H1 (cell line): Measurements from ENCODE around the gene TFCP2L1. TPM values are rescaled to one million over a fixed set of nuclear protein-coding genes. Genes with fewer than 3 reads are reported as not detected.

ENCODE experiments used
- CTCF ChIA-PET: fragments of 300-600 bp; sonication (Branson Sonifier 250); formaldehyde crosslinking; loops from one replicate; lab custom pipeline; 2021; ENCODE audit not compliant: partially characterized antibody; lab: Charles Lee
- POLR2A ChIA-PET: fragments of 300-600 bp; sonication (Branson Sonifier 250); formaldehyde crosslinking; loops from one replicate; lab custom pipeline; 2021; ENCODE audit warnings: inconsistent platforms; ENCODE audit not compliant: partially characterized antibody; lab: Charles Lee
- DNase-seq, 2 experiments: peaks; one replicate each; pipeline versions ENCODE4 v3.0.0 to v3.0.0-alpha.2; 2010 to 2022; ENCODE audit warnings: low spot score in 2 of 2, low read depth in 1 of 2, mixed read lengths in 1 of 2
- FAIRE-seq: peaks from 2 replicates; lab custom pipeline; 2011; peaks lifted over from hg19 to GRCh38; lab: Jason Lieb, UNC
- H2AFZ ChIP-seq: 2 replicates; pipeline ENCODE4 v1.8.1; 2012; ENCODE audit warnings: low read length, inconsistent platforms
- H2AK5ac ChIP-seq: 2 replicates; pipeline ENCODE4 v1.6.1; 2013; ENCODE audit warnings: low read depth, low read length
- H2BK120ac ChIP-seq: replicated peaks from 2 replicates; pipeline ENCODE3; 2013; ENCODE audit warnings: low read depth, low read length, inconsistent platforms
- H2BK12ac ChIP-seq: 2 replicates; pipeline ENCODE4 v1.6.1; 2013; ENCODE audit warnings: low read depth, low read length
- H2BK15ac ChIP-seq: 2 replicates; pipeline ENCODE4 v1.6.1; 2013; ENCODE audit warnings: low read length
- H2BK20ac ChIP-seq: 2 replicates; pipeline ENCODE4 v1.6.1; 2013; ENCODE audit warnings: low read length
- H2BK5ac ChIP-seq: 2 replicates; pipeline ENCODE4 v1.6.1; 2013; ENCODE audit warnings: low read depth, low read length
- H3K14ac ChIP-seq: 2 replicates; pipeline ENCODE4 v1.6.1; 2013; ENCODE audit warnings: inconsistent platforms; ENCODE audit not compliant: insufficient read length
- H3K18ac ChIP-seq: 2 replicates; pipeline ENCODE4 v1.6.1; 2013; ENCODE audit warnings: low read length; ENCODE audit errors: extremely low read depth
- H3K23ac ChIP-seq: 2 replicates; pipeline ENCODE4 v1.6.1; 2013; ENCODE audit warnings: inconsistent platforms; ENCODE audit not compliant: insufficient read length
- H3K23me2 ChIP-seq: 2 replicates; pipeline ENCODE4 v1.6.1; 2013; ENCODE audit warnings: low read depth, low read length
- H3K27ac ChIP-seq: 2 replicates; pipeline ENCODE4 v1.6.1; 2011; ENCODE audit warnings: low read depth, low read length, inconsistent platforms
- H3K27me3 ChIP-seq, 4 experiments: replicated peaks in 1 of 4; 1 replicate in 1 of 4; 2 replicates in 3 of 4; pipeline versions ENCODE4 v1.6.1 to v1.8.1; 2011 to 2013; ENCODE audit warnings: low read length in 3 of 4, mild to moderate bottlenecking in 3 of 4, inconsistent platforms in 2 of 4, mixed read lengths in 2 of 4, moderate library complexity in 1 of 4; ENCODE audit not compliant: control insufficient read depth in 3 of 4, insufficient read depth in 3 of 4; ENCODE audit errors: extremely low read depth in 1 of 4
- H3K36me3 ChIP-seq, 4 experiments: 2 replicates each; pipeline versions ENCODE4 v1.6.1 to v1.8.1; 2011 to 2013; ENCODE audit warnings: mild to moderate bottlenecking in 4 of 4, low read length in 3 of 4, moderate library complexity in 2 of 4, control low read depth in 1 of 4, inconsistent platforms in 1 of 4; ENCODE audit not compliant: insufficient read depth in 4 of 4, control insufficient read depth in 2 of 4
- H3K4ac ChIP-seq: replicated peaks from 2 replicates; pipeline ENCODE3; 2013; ENCODE audit warnings: low read length, low read depth, mixed read lengths, inconsistent platforms; ENCODE audit not compliant: insufficient read length
- H3K4me1 ChIP-seq, 4 experiments: replicated peaks in 1 of 4; 1 replicate in 1 of 4; 2 replicates in 3 of 4; pipeline versions ENCODE4 v1.6.1 to v1.8.1; 2011 to 2013; ENCODE audit warnings: low read length in 3 of 4, inconsistent platforms in 2 of 4, mixed read lengths in 1 of 4; ENCODE audit not compliant: insufficient read depth in 4 of 4, control insufficient read depth in 3 of 4
- H3K4me2 ChIP-seq, 2 experiments: 2 replicates each; pipeline versions ENCODE4 v1.6.1 to v1.8.1; 2011 to 2013; ENCODE audit warnings: low read depth in 2 of 2, low read length in 2 of 2, control low read depth in 1 of 2, inconsistent platforms in 1 of 2, mild to moderate bottlenecking in 1 of 2; ENCODE audit not compliant: insufficient read depth in 1 of 2
- H3K4me3 ChIP-seq, 4 experiments: fragments of 200-600, 300-600 bp in 1 of 4; sonication (generic), shearing (Covaris generic), sonication (Bioruptor Twin) in 1 of 4; 2 replicates each; pipeline versions ENCODE4 v1.5.1 to v1.8.1; 2011 to 2016; ENCODE audit warnings: low read length in 4 of 4, low read depth in 3 of 4, control low read depth in 2 of 4, inconsistent platforms in 2 of 4, mild to moderate bottlenecking in 2 of 4, mixed read lengths in 1 of 4, moderate library complexity in 1 of 4; ENCODE audit not compliant: insufficient read depth in 2 of 4; ENCODE audit errors: extremely low read depth in 1 of 4
- H3K56ac ChIP-seq: replicated peaks from 2 replicates; pipeline ENCODE3; 2013; ENCODE audit warnings: low read depth, mild to moderate bottlenecking, mixed read lengths, low read length, inconsistent platforms; ENCODE audit not compliant: insufficient read length
- H3K79me1 ChIP-seq: 2 replicates; pipeline ENCODE4 v1.6.1; 2013; ENCODE audit warnings: low read depth, low read length, control low read depth
- H3K79me2 ChIP-seq, 2 experiments: 2 replicates each; pipeline versions ENCODE4 v1.6.1 to v1.8.1; 2012 to 2013; ENCODE audit warnings: low read length in 2 of 2, mild to moderate bottlenecking in 2 of 2, inconsistent platforms in 1 of 2; ENCODE audit not compliant: insufficient read depth in 2 of 2, control insufficient read depth in 1 of 2
- H3K9ac ChIP-seq, 4 experiments: replicated peaks in 1 of 4; 1 replicate in 1 of 4; 2 replicates in 3 of 4; pipeline versions ENCODE4 v1.6.1 to v1.8.1; 2011 to 2013; ENCODE audit warnings: low read depth in 3 of 4, low read length in 3 of 4, control low read depth in 2 of 4, mild to moderate bottlenecking in 2 of 4, moderate library complexity in 2 of 4, inconsistent platforms in 1 of 4; ENCODE audit errors: extremely low read depth in 1 of 4
- H3K9me3 ChIP-seq, 2 experiments: 2 replicates each; pipeline versions ENCODE4 v1.6.1 to v1.8.1; 2012 to 2013; ENCODE audit warnings: mild to moderate bottlenecking in 2 of 2, moderate library complexity in 2 of 2, control low read depth in 1 of 2, inconsistent platforms in 1 of 2, low read depth in 1 of 2, low read length in 1 of 2, mixed read lengths in 1 of 2; ENCODE audit not compliant: insufficient read depth in 2 of 2
- H4K20me1 ChIP-seq, 2 experiments: replicated peaks in 1 of 2; 2 replicates each; pipeline versions ENCODE3 to v1.8.1; 2011 to 2013; ENCODE audit warnings: inconsistent platforms in 2 of 2, low read length in 2 of 2, mild to moderate bottlenecking in 1 of 2; ENCODE audit not compliant: insufficient read depth in 2 of 2, control insufficient read depth in 1 of 2
- H4K5ac ChIP-seq: 2 replicates; pipeline ENCODE4 v1.6.1; 2013; ENCODE audit warnings: low read length, low read depth, mixed read lengths, inconsistent platforms; ENCODE audit not compliant: insufficient read length
- H4K8ac ChIP-seq: 2 replicates; pipeline ENCODE4 v1.8.0; 2013; ENCODE audit warnings: mild to moderate bottlenecking, moderate library complexity, low read length, inconsistent platforms; ENCODE audit not compliant: insufficient read depth; ENCODE audit errors: extremely low read depth
- H4K91ac ChIP-seq: replicated peaks from 2 replicates; pipeline ENCODE3; 2013; ENCODE audit warnings: low read length, mixed read lengths, inconsistent platforms; ENCODE audit not compliant: insufficient read length
- GTF2F1 ChIP-seq: IDR thresholded peaks from 2 replicates; pipeline ENCODE4 v1.6.1; 2012; ENCODE audit warnings: low read depth, low read length, improper control_type of control experiment, borderline replicate concordance
- RAD21 ChIP-seq, 2 experiments: IDR thresholded peaks in 1 of 2; conservative IDR thresholded peaks in 1 of 2; 2 replicates each; pipeline ENCODE4 v1.6.1; 2011; ENCODE audit warnings: low read depth in 2 of 2, low read length in 2 of 2, improper control_type of control experiment in 1 of 2, inconsistent platforms in 1 of 2, mild to moderate bottlenecking in 1 of 2, moderate library complexity in 1 of 2
- WGBS, 2 experiments: shearing (Covaris generic) in 1 of 2; methylation state at CpG; one replicate each; pipeline versions ENCODE4 v1.1.6 to v1.1.7; 2013 to 2015; ENCODE audit warnings: low lambda C conversion rate in 2 of 2, mixed read lengths in 2 of 2, inconsistent platforms in 1 of 2, low coverage in 1 of 2, missing lambda C conversion rate in 1 of 2; ENCODE audit not compliant: insufficient replicate concordance in 2 of 2, insufficient coverage in 1 of 2, insufficient read length in 1 of 2; ENCODE audit errors: extremely low coverage in 1 of 2, missing lambda C conversion rate in 1 of 2; 5-methylcytosine and 5-hydroxymethylcytosine counted together
- polyA plus RNA-seq, 7 experiments: library from polyadenylated mRNA; depleted of rRNA in 3 of 7; stranded (reverse) in 5 of 7; unstranded in 2 of 7; fragments of >200 nt in 5 of 7; fragments of 200-250 nt in 2 of 7; gene quantifications; 1 replicate in 5 of 7; 2 replicates in 1 of 7; 4 replicates in 1 of 7; pipeline versions ENCODE4 v1.2.1 to v1.2.3, GENCODE V29; 2011 to 2013; ENCODE audit warnings: missing spikeins in 2 of 7, mixed read lengths in 2 of 7
- total RNA-seq: library from RNA; stranded (reverse); fragmentation: NEBNext Ultra II Directional; extraction: Animal tissue kit (Norgen Biotek cat#: 25700); gene quantifications from 2 replicates; pipeline ENCODE4 v1.2.1, GENCODE V29; 2021
- TF ChIP-seq, protein P1 (sequence below): IDR thresholded peaks from 2 replicates; pipeline ENCODE4 v1.6.1; 2012; ENCODE audit warnings: inconsistent platforms

Gene TFCP2L1
- total and polyA plus RNA-seq, 2 of the 8 experiments (the other 6 are each of a cell fraction or from before 2014, with no cell fraction given), result 1.5 to 3.8 TPM

DNA sequence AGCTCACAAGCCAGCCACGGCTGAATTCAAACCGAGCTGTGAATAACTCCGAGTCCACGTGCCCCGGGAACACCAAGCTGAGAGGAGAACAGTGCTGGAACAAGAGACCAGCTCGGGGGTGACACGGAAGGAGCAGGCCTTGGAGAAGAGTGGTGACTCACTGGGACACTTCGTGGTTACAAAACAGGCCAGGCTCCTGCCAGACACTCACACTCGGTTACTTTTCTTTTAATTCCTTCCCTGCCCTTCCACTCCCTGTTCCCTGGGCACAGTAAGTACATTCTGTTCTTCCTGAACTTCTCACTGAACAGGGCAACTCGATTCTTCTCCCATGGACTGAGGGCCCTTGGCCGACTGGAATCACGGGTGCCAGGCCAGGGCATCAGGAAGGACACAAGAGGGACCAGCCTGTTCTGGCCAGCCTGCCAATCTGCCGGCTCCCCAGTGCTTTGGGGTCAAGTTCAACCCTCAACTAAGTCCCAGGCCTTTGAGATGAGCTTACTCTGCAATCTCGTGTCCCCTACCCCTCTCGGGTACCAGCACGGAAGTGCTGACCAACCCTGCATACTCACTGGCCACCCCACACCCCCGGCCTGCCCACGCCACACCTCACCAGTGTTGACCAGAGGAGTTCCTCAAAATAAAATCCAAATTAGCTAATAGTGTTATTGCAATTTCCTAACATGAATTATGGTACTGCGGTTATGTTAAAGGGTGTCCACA is 87.5 kb downstream of the TFCP2L1 start:
- no peak for FAIRE-seq
- 86% methylated on average over 19 of the region's 19 CpGs; no CpG with 5 or more reads in 1 of the 2 experiments for WGBS, 2 experiments
- no peak overlapping the region for H4K5ac ChIP-seq
- H3K9ac ChIP-seq, result no peak overlapping the region
- H3K56ac ChIP-seq, result no peak overlapping the region
- no peak overlapping the region for H2AK5ac ChIP-seq
- H2BK12ac ChIP-seq, result no peak overlapping the region
- H3K79me1 ChIP-seq, result no peaks in the 10 kb centered on the region
- H3K4me3 ChIP-seq, result no peak overlapping the region
- no peak overlapping the region for H4K8ac ChIP-seq
- H2BK5ac ChIP-seq, result no peak overlapping the region
- no peak overlapping the region for H2BK15ac ChIP-seq
- H3K14ac ChIP-seq, result no peak overlapping the region
- DNase-seq, result no peak
- CTCF ChIA-PET, result interaction anchor here (1.0 to 1.6 kb wide), 5 partner anchors 9 to 120 kb away, joined by 3 to 5 read pairs (median 3); no protein-coding TSS in a partner anchor
- no peak overlapping the region for H3K23ac ChIP-seq
- no peak overlapping the region for H3K27ac ChIP-seq
- H3K18ac ChIP-seq, result no peak overlapping the region
- no peaks in the 10 kb centered on the region for H3K36me3 ChIP-seq
- no peaks in the 10 kb centered on the region for H4K20me1 ChIP-seq
- peaks cover 0 to 9% (median 6%) of the 10 kb centered on the region in 4 experiments; a peak in 2 of 7 replicates for H3K4me1 ChIP-seq
- no peak overlapping the region for H2AFZ ChIP-seq
- no peak overlapping the region for H2BK120ac ChIP-seq
- POLR2A ChIA-PET, result no interaction called here
- no peak overlapping the region for H3K4ac ChIP-seq
- H2BK20ac ChIP-seq, result no peak overlapping the region
- H4K91ac ChIP-seq, result no peak overlapping the region
- H3K27me3 ChIP-seq, result no peaks in the 10 kb centered on the region; a peak in 2 of 7 replicates
- no peak overlapping the region for H3K4me2 ChIP-seq
- no peaks in the 10 kb centered on the region for H3K79me2 ChIP-seq
- no peaks in the 10 kb centered on the region for H3K9me3 ChIP-seq
- no peaks in the 10 kb centered on the region for H3K23me2 ChIP-seq
- no peak for TF ChIP-seq GTF2F1
- TF ChIP-seq, protein P1, sequence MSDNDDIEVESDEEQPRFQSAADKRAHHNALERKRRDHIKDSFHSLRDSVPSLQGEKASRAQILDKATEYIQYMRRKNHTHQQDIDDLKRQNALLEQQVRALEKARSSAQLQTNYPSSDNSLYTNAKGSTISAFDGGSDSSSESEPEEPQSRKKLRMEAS, result no peak
- no peak for TF ChIP-seq RAD21 (IDR thresholded peaks at IDR 0.05 in 1 of 2, conservative IDR thresholded peaks at IDR 0.05 in 1 of 2; ENCODE audit: low read depth in 2 of 2, low read length in 2 of 2)
